MM.1S (cell line): ENCODE data around the gene FOXJ3.

Source experiments
- EZH2 ChIP-seq: fragments of 300-600 bp; sonication (generic); optimal IDR thresholded peaks from 2 replicates; pipeline ENCODE3; 2017; ENCODE audit warnings: low read depth, mild to moderate bottlenecking, antibody characterized with exemption, low read length, mixed read lengths
- TF ChIP-seq, protein P1 (sequence below): fragments of 300-600 bp; sonication (generic); IDR thresholded peaks from 2 replicates; pipeline ENCODE4 v1.5.1; 2016; ENCODE audit warnings: antibody characterized with exemption, low read length, mixed read lengths

DNA sequence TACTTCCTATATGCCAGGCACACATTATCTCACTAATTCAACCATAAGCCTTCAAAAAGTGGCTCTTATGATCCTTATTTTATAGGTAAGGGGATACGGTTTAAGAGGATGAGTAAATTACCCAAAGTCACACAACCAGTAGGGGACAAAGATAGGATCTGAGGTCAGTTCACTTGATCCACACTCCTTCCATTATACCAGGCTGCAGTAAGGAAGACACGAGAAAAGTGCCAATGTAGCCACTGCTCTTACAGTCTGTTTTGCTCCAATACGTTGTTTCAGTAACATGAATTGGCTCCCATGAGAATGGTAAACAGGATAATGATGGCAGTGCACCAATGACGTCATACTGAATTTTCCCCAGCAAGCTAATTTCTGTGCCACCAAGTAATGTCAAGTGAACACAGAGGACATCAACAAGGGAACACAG lies 155.1 kb downstream of the FOXJ3 start:
- TF ChIP-seq, protein P1, sequence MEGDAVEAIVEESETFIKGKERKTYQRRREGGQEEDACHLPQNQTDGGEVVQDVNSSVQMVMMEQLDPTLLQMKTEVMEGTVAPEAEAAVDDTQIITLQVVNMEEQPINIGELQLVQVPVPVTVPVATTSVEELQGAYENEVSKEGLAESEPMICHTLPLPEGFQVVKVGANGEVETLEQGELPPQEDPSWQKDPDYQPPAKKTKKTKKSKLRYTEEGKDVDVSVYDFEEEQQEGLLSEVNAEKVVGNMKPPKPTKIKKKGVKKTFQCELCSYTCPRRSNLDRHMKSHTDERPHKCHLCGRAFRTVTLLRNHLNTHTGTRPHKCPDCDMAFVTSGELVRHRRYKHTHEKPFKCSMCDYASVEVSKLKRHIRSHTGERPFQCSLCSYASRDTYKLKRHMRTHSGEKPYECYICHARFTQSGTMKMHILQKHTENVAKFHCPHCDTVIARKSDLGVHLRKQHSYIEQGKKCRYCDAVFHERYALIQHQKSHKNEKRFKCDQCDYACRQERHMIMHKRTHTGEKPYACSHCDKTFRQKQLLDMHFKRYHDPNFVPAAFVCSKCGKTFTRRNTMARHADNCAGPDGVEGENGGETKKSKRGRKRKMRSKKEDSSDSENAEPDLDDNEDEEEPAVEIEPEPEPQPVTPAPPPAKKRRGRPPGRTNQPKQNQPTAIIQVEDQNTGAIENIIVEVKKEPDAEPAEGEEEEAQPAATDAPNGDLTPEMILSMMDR = no peak
- no peak for TF ChIP-seq EZH2
